ENCODE results near the gene USE1. TPM values are rescaled to one million over a fixed set of nuclear protein-coding genes. Genes with fewer than 3 reads are reported as not detected.
A peak's percentile ranks its signal among the peaks of the same experiment; 100 is the strongest.

Gene USE1
- total and polyA plus RNA-seq, 2 of the 4 experiments (the other 2 are of a cell fraction): 17.2 to 24.2 TPM

GRCh38 chr19:17184371-17184841 lies 30.8 kb upstream of the USE1 start:
- H2BK15ac ChIP-seq (ENCODE audit: low read depth, low read length): no peak overlapping the region
- ChIA-PET POLR2A (ENCODE audit: unreplicated experiment) (interaction anchor here (0.5 kb wide), 1 partner anchor 15 kb away, joined by 4 read pairs; no protein-coding TSS in a partner anchor), CTCF (no interaction called here)
- WGBS, 2 experiments (ENCODE audit: extremely low coverage in 2 of 2, insufficient read length in 1 of 2): 97% methylated on average over 6 of the region's 12 CpGs; no CpG with 5 or more reads in 1 of the 2 experiments
- no peak overlapping the region for H3K14ac ChIP-seq (replicated peaks; ENCODE audit: low read depth, low read length)
- no peak overlapping the region for H2AFZ ChIP-seq (replicated peaks; ENCODE audit: low read length, poor library complexity)
- TF ChIP-seq ELK1 (IDR thresholded peaks at IDR 0.05; ENCODE audit: borderline replicate concordance, low read depth, low read length): no peak
- TF ChIP-seq CEBPB (IDR thresholded peaks at IDR 0.05; ENCODE audit: low read depth, low read length): no peak
- TF ChIP-seq USF2 (IDR thresholded peaks at IDR 0.05; ENCODE audit: low read depth, low read length): no peak
- no peak for TF ChIP-seq NFE2L2 (IDR thresholded peaks at IDR 0.05; ENCODE audit: low read depth, low read length)
- TF ChIP-seq MAZ (IDR thresholded peaks at IDR 0.05; ENCODE audit: borderline replicate concordance, low read depth, low read length): no peak
- no peak for TF ChIP-seq MAFK (IDR thresholded peaks at IDR 0.05; ENCODE audit: low read depth, low read length)
- TF ChIP-seq RAD21 (IDR thresholded peaks at IDR 0.05; ENCODE audit: low read length): no peak
- no peak for TF ChIP-seq BHLHE40 (IDR thresholded peaks at IDR 0.05; ENCODE audit: low read depth, low read length)
- TF ChIP-seq FOS (IDR thresholded peaks at IDR 0.05; ENCODE audit: low read depth, low read length): no peak
- no peak for TF ChIP-seq CTCF (conservative IDR thresholded peaks at IDR 0.05; ENCODE audit: low read depth, low read length)
- no peak for TF ChIP-seq RFX5 (IDR thresholded peaks at IDR 0.05; ENCODE audit: low read depth, low read length)
- TF ChIP-seq CHD1 (IDR thresholded peaks at IDR 0.05; ENCODE audit: low read depth, low read length): no peak
- TF ChIP-seq POLR2A (IDR thresholded peaks at IDR 0.05; ENCODE audit: low read depth, low read length): no peak
- TF ChIP-seq RCOR1 (IDR thresholded peaks at IDR 0.05; ENCODE audit: insufficient replicate concordance, low read length): no peak
- no peak for TF ChIP-seq SMC3 (IDR thresholded peaks at IDR 0.05; ENCODE audit: low read depth, low read length)
- DNase-seq: peak; percentile 7
- peaks cover 0 to 12% of the 10 kb centered on the region in 2 experiments; a peak in 3 of 4 replicates for H3K79me1 ChIP-seq (ENCODE audit: low read depth in 1 of 2, low read length in 2 of 2)
- no peaks in the 10 kb centered on the region for H3K27me3 ChIP-seq (ENCODE audit: control insufficient read depth, insufficient read depth, low read length)
- intact Hi-C loops (cut with micrococcal nuclease): no loop called here
- H4K20me1 ChIP-seq (ENCODE audit: insufficient read depth, low read length): peaks cover 4% of the 10 kb centered on the region; the same call in 1 of the 2 replicates
- no peak overlapping the region for H2AK9ac ChIP-seq (replicated peaks; ENCODE audit: low read depth, low read length, poor library complexity)
- H3K27ac ChIP-seq (ENCODE audit: insufficient read depth, low read length): no peak overlapping the region
- BruUV-seq (replicated peaks): no TSS peak
- peaks cover 67% of the 10 kb centered on the region for H3K36me3 ChIP-seq (ENCODE audit: control insufficient read depth, insufficient read depth, low read length)
- H2BK5ac ChIP-seq (ENCODE audit: low read depth, low read length, poor library complexity, severe bottlenecking): no peak overlapping the region
- no peaks in the 10 kb centered on the region for H3K9me3 ChIP-seq (ENCODE audit: control insufficient read depth, insufficient read depth, low read length)
- H4K8ac ChIP-seq (ENCODE audit: low read depth in 2 of 2, low read length in 2 of 2): no peak overlapping the region
- H3K9me1 ChIP-seq (ENCODE audit: insufficient read depth, low read length): no peaks in the 10 kb centered on the region; the same call in 1 of the 2 replicates
- no peak overlapping the region for H3K4me2 ChIP-seq (ENCODE audit: low read depth, low read length)
- no peak overlapping the region for H2AK5ac ChIP-seq (ENCODE audit: low read depth, low read length)
- no peak overlapping the region for H3K4ac ChIP-seq (ENCODE audit: low read depth, low read length)
- dilution Hi-C loops (cut with HindIII; ENCODE audit: low sequenced_read_pairs, unreplicated experiment): no loop called here
- H3K4me1 ChIP-seq (ENCODE audit: control insufficient read depth, insufficient read depth, low read length): no peaks in the 10 kb centered on the region
- no peak overlapping the region for H2BK20ac ChIP-seq (ENCODE audit: low read depth, low read length)
- no peak overlapping the region for H3K9ac ChIP-seq (ENCODE audit: low read depth, low read length)
- H3K18ac ChIP-seq (ENCODE audit: low read depth, low read length): no peak overlapping the region
- H2BK120ac ChIP-seq (ENCODE audit: low read depth, low read length): no peak overlapping the region
- H3K23ac ChIP-seq (ENCODE audit: low read depth, low read length): no peak overlapping the region
- in situ Hi-C loops (cut with MboI; ENCODE audit: low sequenced_read_pairs): no loop called here
- H3K56ac ChIP-seq (ENCODE audit: extremely low read depth, insufficient read depth, low read length): no peak overlapping the region
- H4K5ac ChIP-seq (ENCODE audit: low read depth, low read length): no peak overlapping the region
- no peak overlapping the region for H4K91ac ChIP-seq (ENCODE audit: insufficient read depth, low read depth, low read length)
- no peak for ATAC-seq (ENCODE audit: low read depth)
- H3K4me3 ChIP-seq (ENCODE audit: insufficient read depth, low read depth, low read length): no peak overlapping the region

Data from IMR-90 (cell line).